GM23338 (cell line): ENCODE measurements around the gene RAD52. TPM values are rescaled to one million over a fixed set of nuclear protein-coding genes. Genes with fewer than 3 reads are reported as not detected.

Experiments used
- ATAC-seq: fragments of 200-7000 bp; cut with Tn5 transposase; 3 replicates; pipeline ENCODE4 v1.9.1; 2020
- DNase-seq: peaks from one replicate; pipeline ENCODE4 v3.0.0-alpha.2; 2015; ENCODE audit warnings: low spot score
- H2AFZ ChIP-seq: fragments of 200-600 bp; sonication (generic); 2 replicates; pipeline ENCODE4 v1.8.0; 2016; ENCODE audit warnings: antibody characterized with exemption, mild to moderate bottlenecking, moderate library complexity
- H3F3A ChIP-seq: fragments of 200-600 bp; sonication (generic); replicated peaks from 2 replicates; pipeline ENCODE4 v1.8.0; 2017; ENCODE audit warnings: antibody characterized with exemption, mixed run types, low read depth
- H3K27ac ChIP-seq: fragments of 200-600 bp; sonication (generic); 2 replicates; pipeline ENCODE4 v1.6.1; 2016; ENCODE audit warnings: low read depth
- H3K27me3 ChIP-seq: fragments of 200-600 bp; sonication (generic); 2 replicates; pipeline ENCODE4 v1.8.0; 2016; ENCODE audit warnings: mild to moderate bottlenecking, mixed run types, moderate library complexity; ENCODE audit not compliant: insufficient read depth
- H3K36me3 ChIP-seq: fragments of 200-600 bp; sonication (generic); 2 replicates; pipeline ENCODE4 v1.8.0; 2016; ENCODE audit warnings: mild to moderate bottlenecking; ENCODE audit not compliant: insufficient read depth
- H3K4me1 ChIP-seq: fragments of 200-600 bp; sonication (generic); 2 replicates; pipeline ENCODE4 v1.8.0; 2016; ENCODE audit warnings: mild to moderate bottlenecking, moderate library complexity; ENCODE audit not compliant: insufficient read depth
- H3K4me2 ChIP-seq: fragments of 200-600 bp; sonication (generic); 2 replicates; pipeline ENCODE4 v1.7.1; 2017; ENCODE audit warnings: mixed run types
- H3K4me3 ChIP-seq: fragments of 200-600 bp; sonication (generic); 2 replicates; pipeline ENCODE4 v1.6.1; 2016; ENCODE audit warnings: mixed run types
- H3K79me2 ChIP-seq: fragments of 200-600 bp; sonication (generic); replicated peaks from 2 replicates; pipeline ENCODE4 v1.8.0; 2017; ENCODE audit warnings: mild to moderate bottlenecking; ENCODE audit not compliant: insufficient read depth
- H3K9me2 ChIP-seq: fragments of 200-600 bp; sonication (generic); 2 replicates; pipeline ENCODE4 v1.8.0; 2017; ENCODE audit not compliant: insufficient read depth
- H4K20me1 ChIP-seq: fragments of 200-600 bp; sonication (generic); replicated peaks from 2 replicates; pipeline ENCODE4 v1.8.0; 2017; ENCODE audit warnings: mild to moderate bottlenecking; ENCODE audit not compliant: insufficient read depth
- H3K27ac Mint-ChIP-seq: 2 replicates; pipeline ENCODE4 v1.8.0; 2020; ENCODE audit warnings: inconsistent platforms, mild to moderate bottlenecking, moderate library complexity, mixed read lengths
- H3K27me3 Mint-ChIP-seq: 3 replicates; pipeline ENCODE4 v1.8.0; 2022; ENCODE audit warnings: low read depth, mild to moderate bottlenecking, moderate library complexity, mixed read lengths, inconsistent platforms; ENCODE audit not compliant: insufficient read depth, poor library complexity
- H3K36me3 Mint-ChIP-seq: 3 replicates; pipeline ENCODE4 v1.8.0; 2021; ENCODE audit warnings: low read depth, mild to moderate bottlenecking, inconsistent platforms, moderate library complexity, mixed read lengths
- H3K4me1 Mint-ChIP-seq: 3 replicates; pipeline ENCODE4 v1.8.0; 2020; ENCODE audit warnings: mild to moderate bottlenecking, inconsistent platforms, mixed read lengths
- H3K4me3 Mint-ChIP-seq: 3 replicates; pipeline ENCODE4 v1.8.0; 2021; ENCODE audit warnings: moderate library complexity, mild to moderate bottlenecking, inconsistent platforms, mixed read lengths
- H3K9me3 Mint-ChIP-seq: 3 replicates; pipeline ENCODE4 v1.8.0; 2020; ENCODE audit warnings: moderate library complexity, mild to moderate bottlenecking, inconsistent platforms, mixed read lengths
- CREB1 ChIP-seq: fragments of 250-450 bp; sonication (Bioruptor Pico); IDR thresholded peaks from 2 replicates; pipeline ENCODE4 v1.5.0; 2020; ENCODE audit warnings: low read depth, mild to moderate bottlenecking, moderate library complexity
- EZH2 ChIP-seq: fragments of 200-600 bp; sonication (generic); IDR thresholded peaks from one replicate; pipeline ENCODE4 v1.8.0; 2017; ENCODE audit warnings: antibody characterized with exemption, mild to moderate bottlenecking, low read depth; ENCODE audit not compliant: unreplicated experiment
- EZH2phosphoT487 ChIP-seq: fragments of 200-600 bp; sonication (generic); IDR thresholded peaks from one replicate; pipeline ENCODE4 v1.8.1; 2018; ENCODE audit warnings: antibody characterized with exemption; ENCODE audit not compliant: unreplicated experiment
- JUNB ChIP-seq: IDR thresholded peaks from one replicate; pipeline ENCODE4 v1.6.1; 2016; ENCODE audit warnings: antibody characterized with exemption; ENCODE audit not compliant: unreplicated experiment
- NANOG ChIP-seq: IDR thresholded peaks from 2 replicates; pipeline ENCODE4 v1.6.1; 2016; ENCODE audit warnings: antibody characterized with exemption, borderline replicate concordance
- POLR2AphosphoS5 ChIP-seq: IDR thresholded peaks from 2 replicates; pipeline ENCODE4 v1.6.1; 2016; ENCODE audit warnings: antibody characterized with exemption, low read depth
- STAT1 ChIP-seq: IDR thresholded peaks from one replicate; pipeline ENCODE4 v1.6.1; 2016; ENCODE audit warnings: antibody characterized with exemption; ENCODE audit not compliant: unreplicated experiment
- ZNF114 ChIP-seq: fragments of 250-450 bp; sonication (Bioruptor Pico); IDR thresholded peaks from 2 replicates; pipeline ENCODE4 v1.5.0; 2020; ENCODE audit warnings: mild to moderate bottlenecking, moderate library complexity
- ZNF331 ChIP-seq: fragments of 250-450 bp; sonication (Bioruptor Pico); IDR thresholded peaks from 2 replicates; pipeline ENCODE4 v1.5.0; 2020; ENCODE audit warnings: low read depth, mild to moderate bottlenecking, moderate library complexity
- polyA plus RNA-seq: library from polyadenylated mRNA; unstranded; fragments of >200 nt; fragmentation: Nextera tagmentation; extraction: Ambion mirVana; gene quantifications from 2 replicates; pipeline ENCODE4 v1.2.1, GENCODE V29; 2016
- total RNA-seq: library from RNA; depleted of rRNA; stranded (reverse); fragments of >200 nt; shearing (Covaris generic); gene quantifications from 2 replicates; pipeline ENCODE4 v1.2.3, GENCODE V29; 2014
- TF ChIP-seq, protein P1 (sequence below): fragments of 250-450 bp; sonication (Bioruptor Pico); IDR thresholded peaks from 2 replicates; pipeline ENCODE4 v1.5.0; 2020; ENCODE audit warnings: mild to moderate bottlenecking, moderate library complexity
- TF ChIP-seq, protein P2 (sequence below): IDR thresholded peaks from 2 replicates; pipeline ENCODE4 v1.6.1; 2016; ENCODE audit warnings: antibody characterized with exemption
- TF ChIP-seq, protein P3 (sequence below), 2 experiments: fragments of 200-600 bp in 1 of 2; sonication (generic) in 1 of 2; conservative IDR thresholded peaks; 2 replicates each; pipeline versions ENCODE4 v1.5.1 to v1.6.1; 2016 to 2017; ENCODE audit warnings: antibody characterized with exemption in 2 of 2, low read depth in 2 of 2, mild to moderate bottlenecking in 2 of 2, moderate library complexity in 1 of 2
- TF ChIP-seq, protein P4 (sequence below): IDR thresholded peaks from one replicate; pipeline ENCODE4 v1.6.1; 2018; ENCODE audit warnings: antibody characterized with exemption; ENCODE audit not compliant: unreplicated experiment

Gene RAD52
- total and polyA plus RNA-seq, 2 experiments from 2014 or later, result 10.9 to 21.3 TPM

DNA sequence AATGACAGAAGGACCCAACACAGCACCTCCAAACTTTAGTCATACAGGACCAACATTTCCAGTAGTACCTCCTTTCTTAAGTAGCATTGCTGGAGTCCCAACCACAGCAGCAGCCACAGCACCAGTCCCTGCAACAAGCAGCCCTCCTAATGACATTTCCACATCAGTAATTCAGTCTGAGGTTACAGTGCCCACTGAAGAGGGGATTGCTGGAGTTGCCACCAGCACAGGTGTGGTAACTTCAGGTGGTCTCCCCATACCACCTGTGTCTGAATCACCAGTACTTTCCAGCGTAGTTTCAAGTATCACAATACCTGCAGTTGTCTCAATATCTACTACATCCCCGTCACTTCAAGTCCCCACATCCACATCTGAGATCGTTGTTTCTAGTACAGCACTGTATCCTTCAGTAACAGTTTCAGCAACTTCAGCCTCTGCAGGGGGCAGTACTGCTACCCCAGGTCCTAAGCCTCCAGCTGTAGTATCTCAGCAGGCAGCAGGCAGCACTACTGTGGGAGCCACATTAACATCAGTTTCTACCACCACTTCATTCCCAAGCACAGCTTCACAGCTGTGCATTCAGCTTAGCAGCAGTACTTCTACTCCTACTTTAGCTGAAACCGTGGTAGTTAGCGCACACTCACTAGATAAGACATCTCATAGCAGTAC is 64.6 kb downstream of the RAD52 start:
- Histone ChIP-seq H3K4me3 (no peak overlapping the region), H3K36me3 (peaks cover 79% of the 10 kb centered on the region)
- peaks cover 86% of the 10 kb centered on the region for H3K36me3 Mint-ChIP-seq

More for the DNA sequence above, 64.6 kb downstream of the RAD52 start:
- no peaks in the 10 kb centered on the region for H3K27me3 ChIP-seq
- no peak for DNase-seq
- Mint-ChIP-seq H3K4me1 (no peaks in the 10 kb centered on the region), H3K27me3 (peaks cover 3% of the 10 kb centered on the region), H3K9me3 (no peaks in the 10 kb centered on the region), H3K27ac (no peak overlapping the region), H3K4me3 (no peak overlapping the region)
- H3K4me1 ChIP-seq, result no peaks in the 10 kb centered on the region
- no peak overlapping the region for H2AFZ ChIP-seq
- TF ChIP-seq POLR2AphosphoS5, result no peak
- no peak for TF ChIP-seq STAT1
- no peak for TF ChIP-seq CREB1 (CRISPR knock-in tag)
- no peak for TF ChIP-seq NANOG
- TF ChIP-seq, protein P1, sequence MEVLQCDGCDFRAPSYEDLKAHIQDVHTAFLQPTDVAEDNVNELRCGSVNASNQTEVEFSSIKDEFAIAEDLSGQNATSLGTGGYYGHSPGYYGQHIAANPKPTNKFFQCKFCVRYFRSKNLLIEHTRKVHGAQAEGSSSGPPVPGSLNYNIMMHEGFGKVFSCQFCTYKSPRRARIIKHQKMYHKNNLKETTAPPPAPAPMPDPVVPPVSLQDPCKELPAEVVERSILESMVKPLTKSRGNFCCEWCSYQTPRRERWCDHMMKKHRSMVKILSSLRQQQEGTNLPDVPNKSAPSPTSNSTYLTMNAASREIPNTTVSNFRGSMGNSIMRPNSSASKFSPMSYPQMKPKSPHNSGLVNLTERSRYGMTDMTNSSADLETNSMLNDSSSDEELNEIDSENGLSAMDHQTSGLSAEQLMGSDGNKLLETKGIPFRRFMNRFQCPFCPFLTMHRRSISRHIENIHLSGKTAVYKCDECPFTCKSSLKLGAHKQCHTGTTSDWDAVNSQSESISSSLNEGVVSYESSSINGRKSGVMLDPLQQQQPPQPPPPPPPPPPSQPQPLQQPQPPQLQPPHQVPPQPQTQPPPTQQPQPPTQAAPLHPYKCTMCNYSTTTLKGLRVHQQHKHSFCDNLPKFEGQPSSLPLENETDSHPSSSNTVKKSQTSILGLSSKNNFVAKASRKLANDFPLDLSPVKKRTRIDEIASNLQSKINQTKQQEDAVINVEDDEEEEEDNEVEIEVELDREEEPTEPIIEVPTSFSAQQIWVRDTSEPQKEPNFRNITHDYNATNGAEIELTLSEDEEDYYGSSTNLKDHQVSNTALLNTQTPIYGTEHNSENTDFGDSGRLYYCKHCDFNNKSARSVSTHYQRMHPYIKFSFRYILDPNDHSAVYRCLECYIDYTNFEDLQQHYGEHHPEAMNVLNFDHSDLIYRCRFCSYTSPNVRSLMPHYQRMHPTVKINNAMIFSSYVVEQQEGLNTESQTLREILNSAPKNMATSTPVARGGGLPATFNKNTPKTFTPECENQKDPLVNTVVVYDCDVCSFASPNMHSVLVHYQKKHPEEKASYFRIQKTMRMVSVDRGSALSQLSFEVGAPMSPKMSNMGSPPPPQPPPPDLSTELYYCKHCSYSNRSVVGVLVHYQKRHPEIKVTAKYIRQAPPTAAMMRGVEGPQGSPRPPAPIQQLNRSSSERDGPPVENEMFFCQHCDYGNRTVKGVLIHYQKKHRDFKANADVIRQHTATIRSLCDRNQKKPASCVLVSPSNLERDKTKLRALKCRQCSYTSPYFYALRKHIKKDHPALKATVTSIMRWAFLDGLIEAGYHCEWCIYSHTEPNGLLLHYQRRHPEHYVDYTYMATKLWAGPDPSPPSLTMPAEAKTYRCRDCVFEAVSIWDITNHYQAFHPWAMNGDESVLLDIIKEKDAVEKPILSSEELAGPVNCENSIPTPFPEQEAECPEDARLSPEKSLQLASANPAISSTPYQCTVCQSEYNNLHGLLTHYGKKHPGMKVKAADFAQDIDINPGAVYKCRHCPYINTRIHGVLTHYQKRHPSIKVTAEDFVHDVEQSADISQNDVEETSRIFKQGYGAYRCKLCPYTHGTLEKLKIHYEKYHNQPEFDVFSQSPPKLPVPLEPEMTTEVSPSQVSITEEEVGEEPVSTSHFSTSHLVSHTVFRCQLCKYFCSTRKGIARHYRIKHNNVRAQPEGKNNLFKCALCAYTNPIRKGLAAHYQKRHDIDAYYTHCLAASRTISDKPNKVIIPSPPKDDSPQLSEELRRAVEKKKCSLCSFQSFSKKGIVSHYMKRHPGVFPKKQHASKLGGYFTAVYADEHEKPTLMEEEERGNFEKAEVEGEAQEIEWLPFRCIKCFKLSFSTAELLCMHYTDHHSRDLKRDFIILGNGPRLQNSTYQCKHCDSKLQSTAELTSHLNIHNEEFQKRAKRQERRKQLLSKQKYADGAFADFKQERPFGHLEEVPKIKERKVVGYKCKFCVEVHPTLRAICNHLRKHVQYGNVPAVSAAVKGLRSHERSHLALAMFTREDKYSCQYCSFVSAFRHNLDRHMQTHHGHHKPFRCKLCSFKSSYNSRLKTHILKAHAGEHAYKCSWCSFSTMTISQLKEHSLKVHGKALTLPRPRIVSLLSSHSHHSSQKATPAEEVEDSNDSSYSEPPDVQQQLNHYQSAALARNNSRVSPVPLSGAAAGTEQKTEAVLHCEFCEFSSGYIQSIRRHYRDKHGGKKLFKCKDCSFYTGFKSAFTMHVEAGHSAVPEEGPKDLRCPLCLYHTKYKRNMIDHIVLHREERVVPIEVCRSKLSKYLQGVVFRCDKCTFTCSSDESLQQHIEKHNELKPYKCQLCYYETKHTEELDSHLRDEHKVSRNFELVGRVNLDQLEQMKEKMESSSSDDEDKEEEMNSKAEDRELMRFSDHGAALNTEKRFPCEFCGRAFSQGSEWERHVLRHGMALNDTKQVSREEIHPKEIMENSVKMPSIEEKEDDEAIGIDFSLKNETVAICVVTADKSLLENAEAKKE (CRISPR knock-in tag), result no peak
- TF ChIP-seq ZNF114 (CRISPR knock-in tag), result no peak
- no peak for TF ChIP-seq ZNF331 (CRISPR knock-in tag)
- TF ChIP-seq EZH2, result no peak
- TF ChIP-seq, protein P2, sequence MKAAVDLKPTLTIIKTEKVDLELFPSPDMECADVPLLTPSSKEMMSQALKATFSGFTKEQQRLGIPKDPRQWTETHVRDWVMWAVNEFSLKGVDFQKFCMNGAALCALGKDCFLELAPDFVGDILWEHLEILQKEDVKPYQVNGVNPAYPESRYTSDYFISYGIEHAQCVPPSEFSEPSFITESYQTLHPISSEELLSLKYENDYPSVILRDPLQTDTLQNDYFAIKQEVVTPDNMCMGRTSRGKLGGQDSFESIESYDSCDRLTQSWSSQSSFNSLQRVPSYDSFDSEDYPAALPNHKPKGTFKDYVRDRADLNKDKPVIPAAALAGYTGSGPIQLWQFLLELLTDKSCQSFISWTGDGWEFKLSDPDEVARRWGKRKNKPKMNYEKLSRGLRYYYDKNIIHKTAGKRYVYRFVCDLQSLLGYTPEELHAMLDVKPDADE, result no peak
- TF ChIP-seq, protein P3, sequence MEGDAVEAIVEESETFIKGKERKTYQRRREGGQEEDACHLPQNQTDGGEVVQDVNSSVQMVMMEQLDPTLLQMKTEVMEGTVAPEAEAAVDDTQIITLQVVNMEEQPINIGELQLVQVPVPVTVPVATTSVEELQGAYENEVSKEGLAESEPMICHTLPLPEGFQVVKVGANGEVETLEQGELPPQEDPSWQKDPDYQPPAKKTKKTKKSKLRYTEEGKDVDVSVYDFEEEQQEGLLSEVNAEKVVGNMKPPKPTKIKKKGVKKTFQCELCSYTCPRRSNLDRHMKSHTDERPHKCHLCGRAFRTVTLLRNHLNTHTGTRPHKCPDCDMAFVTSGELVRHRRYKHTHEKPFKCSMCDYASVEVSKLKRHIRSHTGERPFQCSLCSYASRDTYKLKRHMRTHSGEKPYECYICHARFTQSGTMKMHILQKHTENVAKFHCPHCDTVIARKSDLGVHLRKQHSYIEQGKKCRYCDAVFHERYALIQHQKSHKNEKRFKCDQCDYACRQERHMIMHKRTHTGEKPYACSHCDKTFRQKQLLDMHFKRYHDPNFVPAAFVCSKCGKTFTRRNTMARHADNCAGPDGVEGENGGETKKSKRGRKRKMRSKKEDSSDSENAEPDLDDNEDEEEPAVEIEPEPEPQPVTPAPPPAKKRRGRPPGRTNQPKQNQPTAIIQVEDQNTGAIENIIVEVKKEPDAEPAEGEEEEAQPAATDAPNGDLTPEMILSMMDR (conservative IDR thresholded peaks at IDR 0.05; ENCODE audit: low read depth in 2 of 2), result no peak
- no peak for TF ChIP-seq JUNB
- TF ChIP-seq, protein P4, sequence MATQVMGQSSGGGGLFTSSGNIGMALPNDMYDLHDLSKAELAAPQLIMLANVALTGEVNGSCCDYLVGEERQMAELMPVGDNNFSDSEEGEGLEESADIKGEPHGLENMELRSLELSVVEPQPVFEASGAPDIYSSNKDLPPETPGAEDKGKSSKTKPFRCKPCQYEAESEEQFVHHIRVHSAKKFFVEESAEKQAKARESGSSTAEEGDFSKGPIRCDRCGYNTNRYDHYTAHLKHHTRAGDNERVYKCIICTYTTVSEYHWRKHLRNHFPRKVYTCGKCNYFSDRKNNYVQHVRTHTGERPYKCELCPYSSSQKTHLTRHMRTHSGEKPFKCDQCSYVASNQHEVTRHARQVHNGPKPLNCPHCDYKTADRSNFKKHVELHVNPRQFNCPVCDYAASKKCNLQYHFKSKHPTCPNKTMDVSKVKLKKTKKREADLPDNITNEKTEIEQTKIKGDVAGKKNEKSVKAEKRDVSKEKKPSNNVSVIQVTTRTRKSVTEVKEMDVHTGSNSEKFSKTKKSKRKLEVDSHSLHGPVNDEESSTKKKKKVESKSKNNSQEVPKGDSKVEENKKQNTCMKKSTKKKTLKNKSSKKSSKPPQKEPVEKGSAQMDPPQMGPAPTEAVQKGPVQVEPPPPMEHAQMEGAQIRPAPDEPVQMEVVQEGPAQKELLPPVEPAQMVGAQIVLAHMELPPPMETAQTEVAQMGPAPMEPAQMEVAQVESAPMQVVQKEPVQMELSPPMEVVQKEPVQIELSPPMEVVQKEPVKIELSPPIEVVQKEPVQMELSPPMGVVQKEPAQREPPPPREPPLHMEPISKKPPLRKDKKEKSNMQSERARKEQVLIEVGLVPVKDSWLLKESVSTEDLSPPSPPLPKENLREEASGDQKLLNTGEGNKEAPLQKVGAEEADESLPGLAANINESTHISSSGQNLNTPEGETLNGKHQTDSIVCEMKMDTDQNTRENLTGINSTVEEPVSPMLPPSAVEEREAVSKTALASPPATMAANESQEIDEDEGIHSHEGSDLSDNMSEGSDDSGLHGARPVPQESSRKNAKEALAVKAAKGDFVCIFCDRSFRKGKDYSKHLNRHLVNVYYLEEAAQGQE, result no peak
- no peak for TF ChIP-seq EZH2phosphoT487
- H4K20me1 ChIP-seq, result no peaks in the 10 kb centered on the region; the same call in 1 of the 2 replicates
- H3K27ac ChIP-seq, result no peak overlapping the region
- H3K79me2 ChIP-seq, result no peaks in the 10 kb centered on the region
- no peak overlapping the region for H3K4me2 ChIP-seq
- H3F3A ChIP-seq, result 0 out of 2 replicates have a peak, but pooled peaks cover 3% of the 10 kb centered on the region
- H3K9me2 ChIP-seq, result no peaks in the 10 kb centered on the region
- ATAC-seq, result no peak
